Transverse colon (tissue), 4 donors: Measurements from ENCODE around the gene TRIM29. TPM values are rescaled to one million over a fixed set of nuclear protein-coding genes. Genes with fewer than 3 reads are reported as not detected.

ENCODE experiments used
- DNase-seq: peaks from one replicate; pipeline ENCODE4 v3.0.0-alpha.2; 2019
- H3K27ac ChIP-seq, 4 donors: fragments of 200-600 bp; sonication (generic); 2 replicates each; pipeline ENCODE4 v1.5.1; 2016 to 2018; ENCODE audit warnings: inconsistent platforms in 4 of 4
- H3K27me3 ChIP-seq: fragments of 200-600 bp; sonication (generic); 2 replicates; pipeline ENCODE4 v1.5.1; 2017; ENCODE audit warnings: inconsistent platforms
- H3K36me3 ChIP-seq, 4 donors: fragments of 200-600 bp; sonication (generic); 2 replicates each; pipeline ENCODE4 v1.5.1; 2017 to 2019; ENCODE audit warnings: inconsistent platforms in 4 of 4
- H3K4me1 ChIP-seq, 4 donors: fragments of 200-600 bp; sonication (generic); 2 replicates each; pipeline ENCODE4 v1.5.1; 2017 to 2020; ENCODE audit warnings: inconsistent platforms in 4 of 4
- H3K4me3 ChIP-seq, 4 donors: fragments of 200-600 bp; sonication (generic); 1 replicate in 1 of 4; 2 replicates in 3 of 4; pipeline versions ENCODE4 v1.5.1 to v1.6.1; 2017 to 2019; ENCODE audit warnings: inconsistent platforms in 4 of 4
- H3K9me3 ChIP-seq, 2 donors: fragments of 200-600 bp; sonication (generic); 2 replicates each; pipeline ENCODE4 v1.5.1; 2017 to 2019; ENCODE audit warnings: inconsistent platforms in 2 of 2
- CTCF ChIP-seq, 5 experiments: fragments of 200-600 bp in 3 of 5; fragments of 450-650 bp in 2 of 5; sonication (generic) in 3 of 5; IDR thresholded peaks; 1 replicate in 2 of 5; 2 replicates in 3 of 5; pipeline ENCODE4 v1.5.1; 2016 to 2017; ENCODE audit warnings: antibody characterized with exemption in 5 of 5, inconsistent platforms in 3 of 5, mild to moderate bottlenecking in 2 of 5, moderate library complexity in 1 of 5
- EP300 ChIP-seq: sonication (generic); formaldehyde crosslinking; IDR thresholded peaks from one replicate; pipeline ENCODE4 v1.6.1; 2017; ENCODE audit warnings: antibody characterized with exemption, low read depth
- POLR2A ChIP-seq: fragments of 450-650 bp; IDR thresholded peaks from one replicate; pipeline ENCODE4 v1.6.1; 2016; ENCODE audit warnings: antibody characterized with exemption, mild to moderate bottlenecking, moderate library complexity
- POLR2AphosphoS5 ChIP-seq, 3 donors: sonication (generic); formaldehyde crosslinking; IDR thresholded peaks; one replicate each; pipeline ENCODE4 v1.6.1; 2016; ENCODE audit warnings: antibody characterized with exemption in 3 of 3
- WGBS, 2 donors: methylation state at CpG; one replicate each; pipeline ENCODE4 v1.1.5; 2018; ENCODE audit warnings: low coverage in 1 of 2; 5-methylcytosine and 5-hydroxymethylcytosine counted together
- in situ Hi-C, 4 donors: fragments of 200-750 bp; cut with MboI; loops; one replicate each; pipeline versions ENCODE4 v1.15.0 to v1.15.1; 2017; ENCODE audit warnings: low sequenced_read_pairs in 3 of 4, low pct_ligation_motif_present in 1 of 4, low pct_unique_long_range_greater_than_20kb in 1 of 4
- intact Hi-C: fragments of 100-400 bp; cut with DNase I; formaldehyde crosslinking; loops from one replicate; pipeline ENCODE4 v1.15.1; 2023; ENCODE audit warnings: low total_unique reads
- total RNA-seq, 4 donors: library from RNA; depleted of rRNA; stranded (reverse); fragments of >200 nt; gene quantifications; one replicate each; pipeline ENCODE4 v1.1.0, GENCODE V29; 2016

TRIM29 gene
- total RNA-seq, 4 donors from 2014 or later: 0.75 to 7.8 (median 4.4) TPM; not detected in 1

DNA sequence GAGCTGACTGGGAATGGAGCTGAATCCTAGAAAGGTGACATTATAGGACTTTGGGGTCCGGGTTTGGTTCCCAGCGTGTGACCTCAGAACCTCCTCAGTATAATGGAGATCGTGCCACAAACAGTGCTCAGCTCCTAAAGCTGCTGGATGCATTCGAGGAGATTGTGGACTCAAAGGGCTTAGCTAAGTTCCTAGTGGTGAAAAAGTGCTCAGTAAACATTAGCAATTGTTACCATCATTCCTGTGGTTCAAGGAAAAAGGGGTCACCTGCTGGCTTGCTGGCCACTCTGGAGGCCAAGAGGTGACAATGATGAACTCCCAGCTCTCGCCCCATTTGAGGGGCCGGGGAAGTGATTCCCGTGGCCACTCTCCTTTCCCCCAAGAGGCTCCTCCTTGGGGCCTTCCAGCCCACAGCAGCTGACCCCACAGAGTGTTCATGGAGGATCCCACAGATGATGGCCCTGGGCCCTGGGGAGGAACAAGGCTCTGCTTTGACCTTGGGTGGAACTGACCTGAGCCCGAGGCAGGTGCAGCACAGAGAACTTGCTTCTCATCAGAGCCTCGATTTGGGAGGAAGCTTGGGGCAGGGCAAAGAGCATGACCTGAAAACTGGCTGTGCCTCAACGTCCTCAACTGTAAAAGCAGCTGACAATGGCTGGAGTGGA is 40.1 kb downstream of the TRIM29 start:
- in situ Hi-C loops (loop anchor here in 2 of 4 donors (10.0 to 25.0 kb wide), 2 partner anchors 436 to 443 kb away; no protein-coding TSS in a partner anchor), intact Hi-C loops (no loop called here)
- H3K27ac ChIP-seq: no peak overlapping the region
- WGBS, 2 donors: 60% methylated on average over 1 to 10 of the region's 10 CpGs
- TF ChIP-seq CTCF (IDR thresholded peaks at IDR 0.05) (no peak), EP300 (no peak), POLR2AphosphoS5 (IDR thresholded peaks at IDR 0.05) (no peak), POLR2A (no peak)
- H3K4me1 ChIP-seq: no peaks in the 10 kb centered on the region
- H3K36me3 ChIP-seq: no peaks in the 10 kb centered on the region
- DNase-seq: no peak
- H3K4me3 ChIP-seq: no peak overlapping the region
- peaks cover 5% of the 10 kb centered on the region for H3K27me3 ChIP-seq
- no peaks in the 10 kb centered on the region for H3K9me3 ChIP-seq

DNA sequence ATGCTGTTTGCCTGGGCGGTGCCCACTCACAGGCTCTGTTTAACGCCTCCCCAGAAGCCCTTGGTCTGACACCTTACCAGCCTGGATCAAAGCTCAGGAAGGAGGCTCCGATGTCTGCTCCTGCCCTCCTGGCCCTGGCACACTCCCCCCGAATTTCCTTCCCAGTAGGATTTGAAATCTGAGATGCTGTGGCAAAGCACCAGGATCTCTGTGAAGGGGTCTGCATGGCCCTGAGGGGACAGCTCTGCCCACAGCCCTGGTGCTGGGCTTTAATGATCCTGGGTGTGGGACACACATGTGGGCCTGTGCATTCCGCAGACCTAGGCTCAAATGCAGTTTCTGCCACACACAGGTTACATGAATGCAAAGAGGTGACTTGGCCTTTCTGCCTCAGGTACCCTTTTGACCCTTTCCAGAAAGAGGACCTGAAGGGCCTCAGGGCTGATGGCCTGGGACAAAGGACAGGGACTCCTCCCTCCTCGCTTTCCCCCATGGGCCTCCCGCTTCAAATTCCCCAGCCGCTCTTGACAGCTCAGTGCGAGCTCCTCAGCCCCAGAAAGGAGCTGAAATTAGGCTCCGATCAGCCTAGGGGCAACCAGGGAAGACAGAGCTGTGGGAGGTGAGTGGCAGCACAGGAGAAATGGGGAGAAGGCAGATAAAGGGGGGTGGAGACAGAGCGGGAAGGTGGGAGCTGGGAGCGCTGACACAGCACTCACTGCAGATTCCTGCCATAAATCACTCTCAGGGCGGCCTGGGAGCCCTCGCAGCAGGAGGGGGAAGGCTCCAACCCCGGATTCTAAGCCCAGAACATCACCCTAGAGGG is 41.3 kb downstream of the TRIM29 start:
- Histone ChIP-seq H3K27me3 (no peaks in the 10 kb centered on the region), H3K4me3 (no peak overlapping the region), H3K27ac (no peak overlapping the region), H3K36me3 (no peaks in the 10 kb centered on the region), H3K4me1 (no peaks in the 10 kb centered on the region), H3K9me3 (no peaks in the 10 kb centered on the region)
- WGBS, 2 donors: 53 to 68% methylated on average over 6 to 15 of the region's 15 CpGs
- TF ChIP-seq EP300 (no peak), POLR2A (no peak), CTCF (IDR thresholded peaks at IDR 0.05) (no peak), POLR2AphosphoS5 (IDR thresholded peaks at IDR 0.05) (no peak)
- no peak for DNase-seq
- intact Hi-C loops: no loop called here
- in situ Hi-C loops: loop anchor here in 2 of 4 donors (10.0 to 25.0 kb wide), 2 partner anchors 434 to 442 kb away; no protein-coding TSS in a partner anchor

DNA sequence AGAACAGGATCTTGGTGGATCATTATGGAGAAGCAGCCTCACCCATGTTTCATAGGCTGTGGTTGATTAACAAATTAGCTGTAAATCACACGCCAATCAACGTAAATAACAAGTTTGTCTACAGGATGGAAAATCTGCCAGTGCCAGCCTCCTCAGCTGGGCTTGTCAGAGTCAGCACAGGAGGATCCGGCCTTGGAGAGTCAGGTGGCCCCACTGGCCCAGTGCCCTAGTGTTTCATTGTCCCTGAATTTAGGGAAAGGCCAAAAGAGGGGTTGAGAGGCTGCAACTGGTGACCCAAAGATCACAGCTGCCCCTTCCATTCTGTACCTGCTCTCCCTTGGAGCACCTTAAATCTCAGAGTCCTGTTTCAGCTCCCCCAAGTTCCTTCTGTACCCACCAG is 42.4 kb downstream of the TRIM29 start:
- in situ Hi-C loops: loop anchor here in 2 of 4 donors (10.0 to 25.0 kb wide), 2 partner anchors 433 to 441 kb away; no protein-coding TSS in a partner anchor
- 60 to 84% methylated on average over 2 to 3 of the region's 3 CpGs for WGBS, 2 donors
- H3K36me3 ChIP-seq: no peaks in the 10 kb centered on the region
- no peak overlapping the region for H3K4me3 ChIP-seq
- DNase-seq: no peak
- no peaks in the 10 kb centered on the region for H3K9me3 ChIP-seq
- no peak overlapping the region for H3K27ac ChIP-seq
- intact Hi-C loops: no loop called here
- H3K27me3 ChIP-seq: no peaks in the 10 kb centered on the region
- no peak for TF ChIP-seq POLR2AphosphoS5 (IDR thresholded peaks at IDR 0.05)
- TF ChIP-seq CTCF (IDR thresholded peaks at IDR 0.05): no peak
- no peak for TF ChIP-seq EP300
- no peak for TF ChIP-seq POLR2A
- no peaks in the 10 kb centered on the region for H3K4me1 ChIP-seq

DNA sequence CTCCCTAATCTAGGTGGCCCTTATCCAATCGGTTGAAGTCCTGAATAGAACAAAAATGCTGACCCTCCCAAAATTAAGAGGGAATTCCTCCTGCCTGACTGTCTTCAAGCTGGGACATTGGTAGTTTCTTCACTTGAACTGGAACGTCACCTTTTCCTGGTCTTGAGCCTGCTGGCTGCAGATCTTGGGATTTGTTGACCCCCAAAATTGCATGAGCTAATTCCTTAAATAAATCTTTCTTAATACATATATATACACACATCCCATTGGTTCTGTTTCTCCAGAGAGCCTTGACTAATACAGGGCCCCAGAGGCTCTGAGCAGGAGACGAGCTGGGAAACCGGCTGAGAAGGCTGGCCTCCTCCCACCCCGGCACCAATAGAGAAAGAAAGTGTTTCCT is 46.2 kb downstream of the TRIM29 start:
- no peak for DNase-seq
- in situ Hi-C loops (loop anchor here in 2 of 4 donors (10.0 to 25.0 kb wide), 2 partner anchors 429 to 437 kb away; no protein-coding TSS in a partner anchor), intact Hi-C loops (no loop called here)
- no peak overlapping the region for H3K4me3 ChIP-seq
- no peaks in the 10 kb centered on the region for H3K36me3 ChIP-seq
- no peaks in the 10 kb centered on the region for H3K4me1 ChIP-seq
- WGBS, 2 donors: 68% methylated on average over 5 of the region's 5 CpGs; no CpG with 5 or more reads in 1 of the 2 donors
- H3K9me3 ChIP-seq: no peaks in the 10 kb centered on the region
- TF ChIP-seq EP300 (no peak), POLR2A (no peak), POLR2AphosphoS5 (IDR thresholded peaks at IDR 0.05) (no peak), CTCF (IDR thresholded peaks at IDR 0.05) (no peak)
- H3K27me3 ChIP-seq: no peaks in the 10 kb centered on the region
- H3K27ac ChIP-seq: no peak overlapping the region
